ENCODE measurements around the gene TOP3A.

The TOP3A gene

DNA sequence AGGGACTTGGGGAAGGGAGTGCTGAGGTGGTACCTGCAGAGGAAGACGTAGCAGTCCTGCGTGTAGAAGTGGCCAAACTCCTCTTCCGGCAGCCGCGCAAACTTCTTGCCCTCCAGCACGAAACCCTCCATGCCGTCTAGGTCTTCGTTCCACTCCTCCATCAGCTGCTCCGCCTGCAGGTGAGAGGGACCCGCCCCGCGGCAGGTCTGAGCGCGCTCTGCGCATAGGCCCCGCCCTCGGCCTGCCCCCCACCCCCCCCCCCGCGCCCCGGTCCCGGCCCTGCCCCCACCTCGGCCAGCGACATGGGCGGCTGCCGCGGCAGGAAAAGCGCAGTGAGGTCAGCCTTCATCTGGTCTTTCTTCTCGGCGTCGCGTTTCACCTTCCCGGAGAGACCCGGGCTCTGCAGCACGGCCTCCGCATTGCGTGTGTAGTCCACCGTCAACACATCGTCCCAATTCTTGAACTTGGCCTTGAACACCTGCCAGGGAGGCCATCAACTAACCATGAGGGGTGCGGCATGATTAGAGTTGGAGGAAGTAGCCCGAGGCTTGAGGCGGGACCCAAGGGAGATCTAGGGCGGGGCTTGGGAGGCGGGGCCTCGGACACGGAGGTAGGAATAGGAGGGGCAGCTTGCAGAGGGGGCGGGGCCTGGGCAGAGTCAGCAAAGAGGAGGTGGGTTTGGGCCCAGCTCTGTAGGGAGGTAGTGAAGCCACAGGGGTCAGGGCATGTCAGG, 67.7 kb downstream of the TOP3A start:
- TF ChIP-seq CTCF (IDR thresholded peaks at IDR 0.05; ENCODE audit: insufficient read depth, missing control alignments): no peak
- DNase-seq (ENCODE audit: insufficient read length, low spot score) (peak; percentile 91), FAIRE-seq (no peak)

DNA sequence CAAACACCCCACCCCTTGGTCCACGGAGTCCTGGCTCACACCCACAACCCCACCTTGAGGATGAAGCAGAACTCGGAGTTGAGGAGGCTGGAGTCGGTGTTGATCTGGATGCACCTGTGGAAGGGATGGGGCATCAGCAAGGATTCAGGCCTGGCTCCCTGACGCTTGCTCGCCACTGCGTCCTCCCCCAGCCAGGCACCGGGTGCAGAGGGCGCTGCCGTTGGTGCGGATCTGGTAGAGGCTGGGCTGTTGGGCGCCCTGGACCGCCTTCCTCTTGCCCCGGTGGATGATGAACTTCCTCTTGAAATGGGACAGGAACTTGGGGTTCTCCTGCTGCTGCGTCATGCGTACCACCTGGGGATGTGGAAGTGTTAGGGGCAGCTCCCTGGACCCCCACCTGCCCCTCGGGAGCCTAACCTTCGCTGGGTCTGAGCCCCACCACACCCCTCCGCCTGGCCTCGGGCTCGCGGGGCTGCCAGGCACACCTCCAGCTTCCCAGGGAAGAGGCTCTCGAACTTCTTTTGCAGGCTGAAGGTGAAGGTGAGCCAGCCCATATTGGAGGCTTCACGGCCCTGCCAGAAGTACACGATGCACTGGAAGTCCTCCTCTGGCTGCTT, 68.6 kb downstream of the TOP3A start:
- no peak for TF ChIP-seq CTCF (IDR thresholded peaks at IDR 0.05; ENCODE audit: insufficient read depth, missing control alignments)
- FAIRE-seq (no peak), DNase-seq (ENCODE audit: insufficient read length, low spot score) (no peak)

- FAIRE-seq: no peak
- no peak for DNase-seq (ENCODE audit: insufficient read length, low spot score)
- no peak for TF ChIP-seq CTCF (IDR thresholded peaks at IDR 0.05; ENCODE audit: insufficient read depth, missing control alignments)
These were observed 69.6 kb downstream of the TOP3A start for GRCh38 chr17:18245038-18245776.

GRCh38 chr17:18241229-18241871, 73.4 kb downstream of the TOP3A start:
- TF ChIP-seq CTCF (IDR thresholded peaks at IDR 0.05; ENCODE audit: insufficient read depth, missing control alignments): no peak
- no peak for FAIRE-seq
- no peak for DNase-seq (ENCODE audit: insufficient read length, low spot score)

- DNase-seq (ENCODE audit: insufficient read length, low spot score) (no peak), FAIRE-seq (no peak)
- TF ChIP-seq CTCF (IDR thresholded peaks at IDR 0.05; ENCODE audit: insufficient read depth, missing control alignments): no peak
These were observed 74.3 kb downstream of the TOP3A start for GRCh38 chr17:18240449-18240848.

DNA sequence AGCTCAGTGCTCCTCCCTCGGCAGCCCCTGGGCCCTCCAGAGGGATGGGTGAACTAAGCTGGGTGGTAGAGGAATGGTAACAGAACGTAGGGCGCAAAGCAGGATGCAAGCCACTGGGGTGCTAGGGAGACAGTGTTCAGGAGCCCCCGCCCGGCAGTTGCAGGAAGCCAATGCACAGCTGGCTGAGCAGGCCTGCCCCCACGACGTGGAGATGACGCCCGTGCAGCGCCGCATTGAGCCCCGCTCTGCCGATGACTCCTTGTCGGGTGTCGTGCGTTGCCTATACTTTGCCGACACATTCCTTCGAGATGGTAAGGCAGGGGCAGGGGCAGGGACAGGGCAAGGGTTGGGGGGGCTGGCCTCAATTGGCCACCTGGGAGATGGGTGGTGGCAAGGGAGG, 76.5 kb downstream of the TOP3A start:
- FAIRE-seq (no peak), DNase-seq (ENCODE audit: insufficient read length, low spot score) (no peak)
- no peak for TF ChIP-seq CTCF (IDR thresholded peaks at IDR 0.05; ENCODE audit: insufficient read depth, missing control alignments)
